HepG2 (cell line): ENCODE results near the gene TEX101. TPM values are rescaled to one million over a fixed set of nuclear protein-coding genes. Genes with fewer than 3 reads are reported as not detected.
"Not testable (repeated sequence)": the region's sequence is repeated elsewhere in the genome, so short reads cannot be mapped to it uniquely, and the experiment has no call there.

Experiments
- ATAC-seq: fragments of 200-7000 bp; cut with Tn5 transposase; 3 replicates; pipeline ENCODE4 v1.9.1; 2020; ENCODE audit warnings: mild to moderate bottlenecking, moderate library complexity
- BruUV-seq: library from RNA; stranded (reverse); fragments of 400-500 nt; replicated peaks from 2 replicates; lab custom pipeline; 2021; lab: Mats Ljungman, UMichigan
- CTCF ChIA-PET: fragments of 300-600 bp; formaldehyde crosslinking; extraction: SDS; loops from one replicate; lab custom pipeline; 2021; ENCODE audit warnings: low total read pairs, inconsistent platforms, low intra/inter-chr PET ratio; lab: Yijun Ruan, JAX
- POLR2A ChIA-PET: fragments of 350-600 bp; sonication (Branson Sonifier 250); formaldehyde crosslinking; loops from one replicate; lab custom pipeline; 2020; ENCODE audit warnings: antibody characterized with exemption, inconsistent platforms; lab: Yijun Ruan, JAX
- DNase-seq: peaks from one replicate; pipeline ENCODE4 v3.0.0-alpha.2; 2015; ENCODE audit warnings: low spot score
- FAIRE-seq: peaks from 3 replicates; lab custom pipeline; 2011; peaks lifted over from hg19 to GRCh38; lab: Jason Lieb, UNC
- H2AFZ ChIP-seq: one replicate; pipeline ENCODE4 v1.6.1; 2011; ENCODE audit warnings: low read length, inconsistent platforms
- H3K27ac ChIP-seq: fragments of 300-600 bp; 3 replicates; pipeline ENCODE4 v1.8.0; 2011; ENCODE audit warnings: mixed run types, mild to moderate bottlenecking, mixed read lengths, low read length, inconsistent platforms; ENCODE audit not compliant: insufficient read depth; ENCODE audit errors: extremely low read length
- H3K27me3 ChIP-seq, 2 experiments: fragments of 200-600 bp in 1 of 2; 2 replicates in 1 of 2; 3 replicates in 1 of 2; pipeline versions ENCODE4 v1.6.0 to v1.8.0; 2011; ENCODE audit warnings: low read length in 2 of 2, mild to moderate bottlenecking in 2 of 2, moderate library complexity in 2 of 2, inconsistent platforms in 1 of 2; ENCODE audit not compliant: insufficient read depth in 2 of 2, control insufficient read depth in 1 of 2
- H3K36me3 ChIP-seq, 2 experiments: fragments of 200-600 bp in 1 of 2; replicated peaks in 1 of 2; 2 replicates in 1 of 2; 3 replicates in 1 of 2; pipeline versions ENCODE4 v1.5.1 to v1.8.0; 2011; ENCODE audit warnings: low read length in 2 of 2, inconsistent platforms in 1 of 2; ENCODE audit not compliant: insufficient read depth in 2 of 2, control insufficient read depth in 1 of 2
- H3K4me1 ChIP-seq: 2 replicates; pipeline ENCODE4 v1.5.1; 2012; ENCODE audit warnings: low read length, inconsistent platforms; ENCODE audit not compliant: insufficient read depth
- H3K4me2 ChIP-seq: 2 replicates; pipeline ENCODE4 v1.6.0; 2011; ENCODE audit warnings: low read depth, low read length, inconsistent platforms
- H3K4me3 ChIP-seq, 3 experiments: fragments of 200-600 bp in 1 of 3; sonication (generic), shearing (Covaris generic) in 1 of 3; replicated peaks in 1 of 3; 2 replicates each; pipeline ENCODE4 v1.5.1; 2011 to 2016; ENCODE audit warnings: low read length in 3 of 3, inconsistent platforms in 2 of 3, low read depth in 2 of 3, mild to moderate bottlenecking in 2 of 3, control low read depth in 1 of 3, mixed read lengths in 1 of 3; ENCODE audit not compliant: insufficient read depth in 1 of 3
- H3K79me2 ChIP-seq: one replicate; pipeline ENCODE4 v1.6.1; 2011; ENCODE audit warnings: low read length, inconsistent platforms; ENCODE audit not compliant: insufficient read depth
- H3K9ac ChIP-seq: 2 replicates; pipeline ENCODE4 v1.6.0; 2011; ENCODE audit warnings: mild to moderate bottlenecking, low read depth, low read length, inconsistent platforms; ENCODE audit not compliant: insufficient read depth
- H3K9me3 ChIP-seq: 2 replicates; pipeline ENCODE4 v1.5.1; 2012; ENCODE audit warnings: mild to moderate bottlenecking, low read length
- H4K20me1 ChIP-seq: 2 replicates; pipeline ENCODE4 v1.6.0; 2011; ENCODE audit warnings: inconsistent platforms, mild to moderate bottlenecking, low read length, moderate library complexity; ENCODE audit not compliant: insufficient read depth
- AHR ChIP-seq: IDR thresholded peaks from 2 replicates; pipeline ENCODE4 v1.6.1; 2018; ENCODE audit warnings: missing genetic modification reagents, missing compliant biosample characterization
- ATF4 ChIP-seq, 2 experiments: fragments of 450-650 bp in 1 of 2; sonication (generic) in 1 of 2; formaldehyde crosslinking; IDR thresholded peaks; 2 replicates each; pipeline versions ENCODE4 v1.5.0 to v1.8.0; 2020 to 2022; ENCODE audit warnings: mild to moderate bottlenecking in 1 of 2, missing genetic modification reagents in 1 of 2
- NR0B2 ChIP-seq: sonication (generic); formaldehyde crosslinking; IDR thresholded peaks from 2 replicates; pipeline ENCODE4 v1.4.0; 2020; ENCODE audit warnings: mild to moderate bottlenecking, missing genetic modification reagents
- SNAPC4 ChIP-seq: sonication (generic); formaldehyde crosslinking; IDR thresholded peaks from 2 replicates; pipeline ENCODE4 v1.4.0; 2020; ENCODE audit warnings: mild to moderate bottlenecking, missing genetic modification reagents
- ZNF329 ChIP-seq: sonication (generic); formaldehyde crosslinking; IDR thresholded peaks from 2 replicates; pipeline ENCODE4 v1.9.0; 2021; ENCODE audit warnings: low read depth, mild to moderate bottlenecking, missing genetic modification reagents
- ZNF577 ChIP-seq: sonication (generic); formaldehyde crosslinking; IDR thresholded peaks from 2 replicates; pipeline ENCODE4 v1.4.0; 2020; ENCODE audit warnings: mild to moderate bottlenecking, low read depth, missing genetic modification reagents, borderline replicate concordance
- WGBS: methylation state at CpG from one replicate; pipeline ENCODE4 v1.1.6; 2017; ENCODE audit warnings: low lambda C conversion rate; 5-methylcytosine and 5-hydroxymethylcytosine counted together
- in situ Hi-C: cut with HindIII; loops from 2 replicates; pipeline ENCODE4 v1.10.0; 2017; ENCODE audit warnings: low pct_unique_long_range_greater_than_20kb; ENCODE audit not compliant: extremely low pct_ligation_motif_present
- intact Hi-C: fragments of 100-400 bp; cut with micrococcal nuclease; formaldehyde crosslinking; loops from one replicate; pipeline ENCODE4 v1.10.0; 2022; ENCODE audit not compliant: unreplicated experiment
- polyA plus RNA-seq, 8 experiments: library from polyadenylated mRNA; depleted of rRNA in 3 of 8; stranded (reverse) in 7 of 8; unstranded in 1 of 8; fragments of >200 nt; fragmentation: Illumina TruSeq in 4 of 8; extraction: Trizol in 4 of 8; gene quantifications; 2 replicates each; pipeline versions ENCODE4 v1.2.1 to v1.2.3, GENCODE V29; 2011 to 2016; ENCODE audit warnings: low read depth in 4 of 8, missing spikeins in 1 of 8, mixed read lengths in 1 of 8; ENCODE audit not compliant: insufficient read depth in 1 of 8
- total RNA-seq, 5 experiments: library from RNA; depleted of rRNA; stranded (reverse); fragments of >200 nt; fragmentation: Illumina TruSeq; extraction: Trizol; gene quantifications; 2 replicates each; pipeline ENCODE4 v1.2.3, GENCODE V29; 2016; ENCODE audit warnings: low read depth in 1 of 5

Gene TEX101
- total and polyA plus RNA-seq, 2 of the 13 experiments (the other 11 are each of a cell fraction or from before 2014, with no cell fraction given) = not detected

GRCh38 chr19:43372462-43372861, 42.2 kb upstream of the TEX101 start (continued):
- TF ChIP-seq SNAPC4 (CRISPR knock-in tag) (no peak), ZNF329 (no peak), ZNF577 (CRISPR knock-in tag) (no peak), AHR (CRISPR knock-in tag) (no peak), NR0B2 (CRISPR knock-in tag) (no peak), ATF4 (CRISPR knock-in tag; IDR thresholded peaks at IDR 0.05) (no peak)

GRCh38 chr19:43377624-43378023, 37.1 kb upstream of the TEX101 start:
- H4K20me1 ChIP-seq, H3K9ac ChIP-seq, BruUV-seq, intact Hi-C loops, H3K27me3 ChIP-seq, H3K27ac ChIP-seq, H3K4me3 ChIP-seq, POLR2A ChIA-PET, H2AFZ ChIP-seq, FAIRE-seq, CTCF ChIA-PET, in situ Hi-C loops, ATAC-seq, H3K36me3 ChIP-seq, H3K4me2 ChIP-seq, H3K79me2 ChIP-seq, H3K9me3 ChIP-seq, DNase-seq: not testable (repeated sequence)
- peaks cover 15% of the 10 kb centered on the region for H3K4me1 ChIP-seq
- WGBS = no CpG with 5 or more reads among the region's 3 CpGs
